Suprapubic skin (tissue), 4 donors: ENCODE measurements around the gene TFF2. TPM values are rescaled to one million over a fixed set of nuclear protein-coding genes. Genes with fewer than 3 reads are reported as not detected.

Experiments
- DNase-seq, 2 donors: peaks; one replicate each; pipeline ENCODE4 v3.0.0-alpha.2; 2019; ENCODE audit warnings: low spot score in 2 of 2
- H3K27ac ChIP-seq: fragments of 200-600 bp; sonication (generic); one replicate; pipeline ENCODE4 v1.5.1; 2019
- H3K27me3 ChIP-seq: fragments of 200-600 bp; sonication (generic); one replicate; pipeline ENCODE4 v1.5.1; 2019
- H3K36me3 ChIP-seq: fragments of 200-600 bp; sonication (generic); one replicate; pipeline ENCODE4 v1.5.1; 2019
- H3K4me1 ChIP-seq: fragments of 200-600 bp; sonication (generic); one replicate; pipeline ENCODE4 v1.5.1; 2019
- H3K4me3 ChIP-seq: fragments of 200-600 bp; sonication (generic); one replicate; pipeline ENCODE4 v1.5.1; 2019; ENCODE audit warnings: mild to moderate bottlenecking
- H3K9me3 ChIP-seq: fragments of 200-600 bp; sonication (generic); one replicate; pipeline ENCODE4 v1.5.1; 2019
- CTCF ChIP-seq, 2 donors: fragments of 200-600 bp in 1 of 2; fragments of 450-650 bp in 1 of 2; sonication (generic) in 1 of 2; IDR thresholded peaks; one replicate each; pipeline ENCODE4 v1.5.1; 2016 to 2019; ENCODE audit warnings: antibody characterized with exemption in 2 of 2, mild to moderate bottlenecking in 1 of 2, moderate library complexity in 1 of 2
- EP300 ChIP-seq: sonication (generic); formaldehyde crosslinking; IDR thresholded peaks from one replicate; pipeline ENCODE4 v1.6.1; 2017; ENCODE audit warnings: antibody characterized with exemption
- POLR2A ChIP-seq, 2 donors: fragments of 450-650 bp; IDR thresholded peaks; one replicate each; pipeline ENCODE4 v1.6.1; 2017; ENCODE audit warnings: antibody characterized with exemption in 2 of 2, mild to moderate bottlenecking in 2 of 2, moderate library complexity in 2 of 2
- POLR2AphosphoS5 ChIP-seq, 3 donors: sonication (generic); formaldehyde crosslinking; IDR thresholded peaks; one replicate each; pipeline ENCODE4 v1.6.1; 2017; ENCODE audit warnings: antibody characterized with exemption in 3 of 3
- WGBS: methylation state at CpG from one replicate; pipeline ENCODE4 v1.1.5; 2018; 5-methylcytosine and 5-hydroxymethylcytosine counted together
- total RNA-seq, 4 donors: library from RNA; depleted of rRNA; stranded (reverse); fragments of >200 nt; gene quantifications; one replicate each; pipeline ENCODE4 v1.1.0, GENCODE V29; 2016

TFF2 gene
- total RNA-seq, 4 donors from 2014 or later = not detected

GRCh38 chr21:42337276-42337675 lies 13.5 kb downstream of the TFF2 start:
- Histone ChIP-seq H3K27ac (no peak overlapping the region), H3K4me1 (no peaks in the 10 kb centered on the region), H3K9me3 (no peaks in the 10 kb centered on the region), H3K36me3 (no peaks in the 10 kb centered on the region), H3K27me3 (peaks cover 23% of the 10 kb centered on the region), H3K4me3 (no peak overlapping the region)
- WGBS = 90% methylated on average over 4 of the region's 4 CpGs
- TF ChIP-seq POLR2AphosphoS5 (IDR thresholded peaks at IDR 0.05) = no peak
- no peak for TF ChIP-seq EP300
- TF ChIP-seq CTCF (IDR thresholded peaks at IDR 0.05) = no peak
- no peak for TF ChIP-seq POLR2A (IDR thresholded peaks at IDR 0.05)
- DNase-seq = no peak

- no peak overlapping the region for H3K27ac ChIP-seq
- H3K4me1 ChIP-seq = no peaks in the 10 kb centered on the region
- TF ChIP-seq EP300 = no peak
- no peak for TF ChIP-seq POLR2AphosphoS5 (IDR thresholded peaks at IDR 0.05)
- TF ChIP-seq CTCF (IDR thresholded peaks at IDR 0.05) = no peak
- no peak for TF ChIP-seq POLR2A (IDR thresholded peaks at IDR 0.05)
- no peaks in the 10 kb centered on the region for H3K9me3 ChIP-seq
- H3K4me3 ChIP-seq = no peak overlapping the region
- no peak for DNase-seq
- H3K27me3 ChIP-seq = peaks cover 23% of the 10 kb centered on the region
- WGBS = 43% methylated on average over 10 of the region's 10 CpGs
- H3K36me3 ChIP-seq = no peaks in the 10 kb centered on the region
These were observed 14.7 kb downstream of the TFF2 start for GRCh38 chr21:42336054-42336453.

GRCh38 chr21:42332557-42333317 lies 18.1 kb downstream of the TFF2 start:
- Histone ChIP-seq H3K4me3 (no peak overlapping the region), H3K27me3 (peaks cover 23% of the 10 kb centered on the region), H3K27ac (no peak overlapping the region), H3K36me3 (no peaks in the 10 kb centered on the region), H3K9me3 (no peaks in the 10 kb centered on the region), H3K4me1 (no peaks in the 10 kb centered on the region)
- no peak for DNase-seq
- 76% methylated on average over 5 of the region's 5 CpGs for whole genome bisulfite sequencing
- TF ChIP-seq CTCF (IDR thresholded peaks at IDR 0.05) (no peak), POLR2AphosphoS5 (IDR thresholded peaks at IDR 0.05) (no peak), POLR2A (IDR thresholded peaks at IDR 0.05) (no peak), EP300 (no peak)

GRCh38 chr21:42331660-42332059 lies 19.1 kb downstream of the TFF2 start:
- TF ChIP-seq POLR2AphosphoS5 (IDR thresholded peaks at IDR 0.05) (no peak), CTCF (IDR thresholded peaks at IDR 0.05) (no peak), POLR2A (IDR thresholded peaks at IDR 0.05) (no peak), EP300 (no peak)
- no peaks in the 10 kb centered on the region for H3K4me1 ChIP-seq
- H3K36me3 ChIP-seq = no peaks in the 10 kb centered on the region
- H3K27ac ChIP-seq = no peak overlapping the region
- H3K9me3 ChIP-seq = no peaks in the 10 kb centered on the region
- H3K27me3 ChIP-seq = peaks cover 23% of the 10 kb centered on the region
- H3K4me3 ChIP-seq = no peak overlapping the region
- DNase-seq = no peak

GRCh38 chr21:42330380-42331371 lies 20.1 kb downstream of the TFF2 start:
- Histone ChIP-seq H3K27me3 (peaks cover 17% of the 10 kb centered on the region), H3K36me3 (no peaks in the 10 kb centered on the region)
- no peak for DNase-seq

More at GRCh38 chr21:42330380-42331371, 20.1 kb downstream of the TFF2 start:
- Histone ChIP-seq H3K27ac (no peak overlapping the region), H3K9me3 (no peaks in the 10 kb centered on the region), H3K4me3 (no peak overlapping the region), H3K4me1 (no peaks in the 10 kb centered on the region)
- TF ChIP-seq CTCF (IDR thresholded peaks at IDR 0.05) (no peak), EP300 (no peak), POLR2AphosphoS5 (IDR thresholded peaks at IDR 0.05) (no peak), POLR2A (IDR thresholded peaks at IDR 0.05) (no peak)
- 94% methylated on average over 4 of the region's 4 CpGs for WGBS
